ENCODE data around the gene CIDEB. TPM values are rescaled to one million over a fixed set of nuclear protein-coding genes. Genes with fewer than 3 reads are reported as not detected.

CIDEB gene
- total RNA-seq, 2 experiments from 2014 or later, result 28.7 to 30.9 TPM

GRCh38 chr14:24269910-24270536 lies 37.8 kb downstream of the CIDEB start:
- no peaks in the 10 kb centered on the region for H3K9me3 Mint-ChIP-seq
- DNase-seq, result no peak
- H3K27ac Mint-ChIP-seq, result no peak overlapping the region
- no peaks in the 10 kb centered on the region for H3K27me3 Mint-ChIP-seq
- ChIA-PET CTCF (interaction anchor here (0.7 to 6.6 kb wide), 16 partner anchors 10 to 156 kb away, joined by 3 to 44 read pairs (median 13); partner anchors contain the start of genes CIDEB, DCAF11, DHRS1 and IRF9), POLR2A (interaction anchor here (1.2 to 1.6 kb wide), 2 partner anchors 22 to 23 kb away, joined by 3 to 11 read pairs; no protein-coding TSS in a partner anchor)
- H3K4me1 Mint-ChIP-seq, result peaks cover 48% of the 10 kb centered on the region
- H3K36me3 Mint-ChIP-seq (ENCODE audit: low read depth), result peaks cover 13% of the 10 kb centered on the region
- H3K4me3 Mint-ChIP-seq, result peak overlapping the region; percentile 87

- Mint-ChIP-seq H3K27me3 (no peaks in the 10 kb centered on the region), H3K4me1 (peaks cover 46% of the 10 kb centered on the region), H3K36me3 (ENCODE audit: low read depth) (peaks cover 13% of the 10 kb centered on the region), H3K9me3 (no peaks in the 10 kb centered on the region), H3K4me3 (no peak overlapping the region), H3K27ac (no peak overlapping the region)
- ChIA-PET POLR2A (no interaction called here), CTCF (interaction anchor here (0.7 to 6.6 kb wide), 10 partner anchors 11 to 108 kb away, joined by 3 to 44 read pairs (median 7); partner anchors contain the start of genes CIDEB, IRF9 and TINF2)
- no peak for DNase-seq
Observed at GRCh38 chr14:24269368-24269767, 38.4 kb downstream of the CIDEB start.

- no peak overlapping the region for H3K27ac Mint-ChIP-seq
- H3K36me3 Mint-ChIP-seq (ENCODE audit: low read depth), result peaks cover 13% of the 10 kb centered on the region
- DNase-seq, result no peak
- H3K4me1 Mint-ChIP-seq, result peaks cover 35% of the 10 kb centered on the region
- POLR2A ChIA-PET, result no interaction called here
- H3K27me3 Mint-ChIP-seq, result no peaks in the 10 kb centered on the region
- no peak overlapping the region for H3K4me3 Mint-ChIP-seq
- no peaks in the 10 kb centered on the region for H3K9me3 Mint-ChIP-seq
- CTCF ChIA-PET, result interaction anchor here (1.1 to 6.6 kb wide), 5 partner anchors 17 to 40 kb away, joined by 3 to 44 read pairs (median 6); partner anchors contain the start of genes CIDEB and TINF2
Observed at GRCh38 chr14:24268225-24268624, 39.6 kb downstream of the CIDEB start.

- no peak overlapping the region for H3K27ac Mint-ChIP-seq
- no peak overlapping the region for H3K4me3 Mint-ChIP-seq
- H3K4me1 Mint-ChIP-seq, result peaks cover 29% of the 10 kb centered on the region
- H3K36me3 Mint-ChIP-seq (ENCODE audit: low read depth), result peaks cover 13% of the 10 kb centered on the region
- ChIA-PET CTCF (interaction anchor here (1.1 to 6.6 kb wide), 4 partner anchors 16 to 25 kb away, joined by 3 to 44 read pairs (median 6); partner anchors contain the start of gene TINF2), POLR2A (no interaction called here)
- no peaks in the 10 kb centered on the region for H3K27me3 Mint-ChIP-seq
- DNase-seq, result no peak
- no peaks in the 10 kb centered on the region for H3K9me3 Mint-ChIP-seq
Observed at GRCh38 chr14:24267516-24267915, 40.3 kb downstream of the CIDEB start.

- ChIA-PET CTCF (interaction anchor here (1.3 to 6.6 kb wide), 3 partner anchors 15 to 24 kb away, joined by 3 to 44 read pairs (median 4); partner anchors contain the start of gene TINF2), POLR2A (interaction anchor here (0.6 kb wide), 1 partner anchor 27 kb away, joined by 3 read pairs; no protein-coding TSS in a partner anchor)
- no peak for DNase-seq
- Mint-ChIP-seq H3K4me1 (peaks cover 20% of the 10 kb centered on the region), H3K27ac (no peak overlapping the region), H3K9me3 (no peaks in the 10 kb centered on the region), H3K27me3 (no peaks in the 10 kb centered on the region), H3K4me3 (no peak overlapping the region), H3K36me3 (ENCODE audit: low read depth) (peaks cover 13% of the 10 kb centered on the region)
Observed at GRCh38 chr14:24266344-24267244, 41.2 kb downstream of the CIDEB start.

GRCh38 chr14:24264298-24264697 lies 43.5 kb downstream of the CIDEB start:
- no peak overlapping the region for H3K4me3 Mint-ChIP-seq
- peak overlapping the region; percentile 31 for H3K27ac Mint-ChIP-seq
- ChIA-PET POLR2A (interaction anchor here (0.6 kb wide), 1 partner anchor 123 kb away, joined by 5 read pairs; the partner anchor contains the start of gene EMC9), CTCF (interaction anchor here (1.3 to 3.4 kb wide), 3 partner anchors 10 to 103 kb away, joined by 3 to 9 read pairs (median 6); partner anchors contain the start of genes IRF9 and TINF2)
- peaks cover 13% of the 10 kb centered on the region for H3K36me3 Mint-ChIP-seq (ENCODE audit: low read depth)
- peaks cover 8% of the 10 kb centered on the region for H3K4me1 Mint-ChIP-seq
- H3K27me3 Mint-ChIP-seq, result no peaks in the 10 kb centered on the region
- no peak for DNase-seq
- no peaks in the 10 kb centered on the region for H3K9me3 Mint-ChIP-seq

GRCh38 chr14:24263848-24264247 lies 43.9 kb downstream of the CIDEB start:
- Mint-ChIP-seq H3K27ac (no peak overlapping the region), H3K4me1 (peaks cover 8% of the 10 kb centered on the region), H3K36me3 (ENCODE audit: low read depth) (peaks cover 13% of the 10 kb centered on the region), H3K4me3 (no peak overlapping the region), H3K9me3 (no peaks in the 10 kb centered on the region), H3K27me3 (no peaks in the 10 kb centered on the region)
- no peak for DNase-seq
- ChIA-PET POLR2A (interaction anchor here (0.6 kb wide), 1 partner anchor 122 kb away, joined by 5 read pairs; the partner anchor contains the start of gene EMC9), CTCF (interaction anchor here (0.6 to 3.4 kb wide), 3 partner anchors 10 to 21 kb away, joined by 3 to 9 read pairs (median 6); partner anchors contain the start of gene TINF2)

- Mint-ChIP-seq H3K4me3 (no peak within 1 kb of the TSS), H3K36me3 (ENCODE audit: low read depth) (peaks cover 13% of the 10 kb centered on the region), H3K27ac (no peak within 1 kb of the TSS), H3K9me3 (no peaks in the 10 kb centered on the region), H3K4me1 (peaks cover 8% of the 10 kb centered on the region), H3K27me3 (no peaks in the 10 kb centered on the region)
- ChIA-PET POLR2A (interaction anchor here (0.7 kb wide), 1 partner anchor 8 kb away, joined by 3 read pairs; the partner anchor contains the start of gene RABGGTA), CTCF (interaction anchor here (0.6 to 3.4 kb wide), 6 partner anchors 8 to 44 kb away, joined by 3 to 11 read pairs (median 7); partner anchors contain the start of genes RABGGTA and TINF2)
- no peak for DNase-seq
Observed at GRCh38 chr14:24262821-24263733, 44.7 kb downstream of the CIDEB start, which contains the start of gene TGM1. Gene TGM1, minus strand, starts transcription at chr14:24263177. Its CDS starts 825 bp downstream, at chr14:24262352.

- Mint-ChIP-seq H3K9me3 (no peaks in the 10 kb centered on the region), H3K27ac (no peak overlapping the region), H3K4me3 (no peak overlapping the region), H3K4me1 (peaks cover 5% of the 10 kb centered on the region), H3K36me3 (ENCODE audit: low read depth) (peaks cover 8% of the 10 kb centered on the region), H3K27me3 (no peaks in the 10 kb centered on the region)
- DNase-seq, result no peak
- ChIA-PET POLR2A (no interaction called here), CTCF (interaction anchor here (0.7 to 2.0 kb wide), 5 partner anchors 10 to 45 kb away, joined by 3 to 11 read pairs (median 5); partner anchors contain the start of genes RABGGTA and TINF2)
Observed at GRCh38 chr14:24261969-24262327, 45.8 kb downstream of the CIDEB start.

GRCh38 chr14:24261256-24261968 lies 46.4 kb downstream of the CIDEB start:
- H3K9me3 Mint-ChIP-seq, result no peaks in the 10 kb centered on the region
- ChIA-PET CTCF (interaction anchor here (0.7 to 2.0 kb wide), 4 partner anchors 10 to 22 kb away, joined by 3 to 11 read pairs (median 6); partner anchors contain the start of genes RABGGTA and TINF2), POLR2A (no interaction called here)
- DNase-seq, result no peak
- peaks cover 3% of the 10 kb centered on the region for H3K36me3 Mint-ChIP-seq (ENCODE audit: low read depth)
- H3K4me1 Mint-ChIP-seq, result no peaks in the 10 kb centered on the region
- no peaks in the 10 kb centered on the region for H3K27me3 Mint-ChIP-seq
- H3K4me3 Mint-ChIP-seq, result no peak overlapping the region
- H3K27ac Mint-ChIP-seq, result no peak overlapping the region

GRCh38 chr14:24260780-24261157 lies 47.0 kb downstream of the CIDEB start:
- H3K9me3 Mint-ChIP-seq, result no peaks in the 10 kb centered on the region
- no peak for DNase-seq
- no peak overlapping the region for H3K27ac Mint-ChIP-seq
- H3K27me3 Mint-ChIP-seq, result no peaks in the 10 kb centered on the region
- POLR2A ChIA-PET, result no interaction called here
- H3K36me3 Mint-ChIP-seq (ENCODE audit: low read depth), result no peaks in the 10 kb centered on the region
- CTCF ChIA-PET, result no interaction called here
- H3K4me3 Mint-ChIP-seq, result no peak overlapping the region
- no peaks in the 10 kb centered on the region for H3K4me1 Mint-ChIP-seq
